ENCODE measurements around the gene TRPC4AP.

- TF ChIP-seq, protein P1, sequence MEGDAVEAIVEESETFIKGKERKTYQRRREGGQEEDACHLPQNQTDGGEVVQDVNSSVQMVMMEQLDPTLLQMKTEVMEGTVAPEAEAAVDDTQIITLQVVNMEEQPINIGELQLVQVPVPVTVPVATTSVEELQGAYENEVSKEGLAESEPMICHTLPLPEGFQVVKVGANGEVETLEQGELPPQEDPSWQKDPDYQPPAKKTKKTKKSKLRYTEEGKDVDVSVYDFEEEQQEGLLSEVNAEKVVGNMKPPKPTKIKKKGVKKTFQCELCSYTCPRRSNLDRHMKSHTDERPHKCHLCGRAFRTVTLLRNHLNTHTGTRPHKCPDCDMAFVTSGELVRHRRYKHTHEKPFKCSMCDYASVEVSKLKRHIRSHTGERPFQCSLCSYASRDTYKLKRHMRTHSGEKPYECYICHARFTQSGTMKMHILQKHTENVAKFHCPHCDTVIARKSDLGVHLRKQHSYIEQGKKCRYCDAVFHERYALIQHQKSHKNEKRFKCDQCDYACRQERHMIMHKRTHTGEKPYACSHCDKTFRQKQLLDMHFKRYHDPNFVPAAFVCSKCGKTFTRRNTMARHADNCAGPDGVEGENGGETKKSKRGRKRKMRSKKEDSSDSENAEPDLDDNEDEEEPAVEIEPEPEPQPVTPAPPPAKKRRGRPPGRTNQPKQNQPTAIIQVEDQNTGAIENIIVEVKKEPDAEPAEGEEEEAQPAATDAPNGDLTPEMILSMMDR (IDR thresholded peaks at IDR 0.05): no peak
- TF ChIP-seq POLR2A (IDR thresholded peaks at IDR 0.05) (no peak), EP300 (IDR thresholded peaks at IDR 0.05) (no peak)
Measured at GRCh38 chr20:34994509-34995131, 98.0 kb downstream of the TRPC4AP start.

All from suprapubic skin (tissue), 3 donors.